Left cardiac atrium (tissue), 4 donors: Measurements from ENCODE around the gene CCL1. TPM values are rescaled to one million over a fixed set of nuclear protein-coding genes. Genes with fewer than 3 reads are reported as not detected.
"Not testable (repeated sequence)": the region's sequence is repeated elsewhere in the genome, so short reads cannot be mapped to it uniquely, and the experiment has no call there.

Experiments
- ATAC-seq, 2 donors: fragments of 200-7000 bp; cut with Tn5 transposase; one replicate each; pipeline ENCODE4 v1.9.1; 2020; ENCODE audit warnings: mild to moderate bottlenecking in 2 of 2, moderate library complexity in 2 of 2
- DNase-seq: peaks from one replicate; pipeline ENCODE4 v3.0.0-alpha.2; 2020
- intact Hi-C, 2 donors: fragments of 100-400 bp; cut with DNase I; formaldehyde crosslinking; loops; one replicate each; pipeline versions ENCODE4 v1.14.1 to v1.15.1; 2022 to 2023
- total RNA-seq, 2 donors: library from RNA; stranded (reverse); fragmentation: NEBNext Ultra II Directional; extraction: Animal tissue kit (Norgen Biotek cat#: 25700); gene quantifications; one replicate each; pipeline ENCODE4 v1.2.1, GENCODE V29; 2021
- donor health status: DM: no; HTN: yes; CAD: no.
- donor health status: DM: no; HTN: yes; CAD: no; lungs with severe emphysema.
- donor health status: DM: yes; HTN: yes; CAD: no.
- donor health status: Dilated cardiomyopathy.

Gene CCL1
- total RNA-seq, 2 donors from 2014 or later: not detected

GRCh38 chr17:34366010-34366409 is 3.0 kb upstream of the CCL1 start:
- intact Hi-C loops: no loop called here
- DNase-seq: no peak

GRCh38 chr17:34365340-34365739 is 2.3 kb upstream of the CCL1 start:
- ATAC-seq (no peak), DNase-seq (no peak)
- intact Hi-C loops: no loop called here

More at GRCh38 chr17:34366010-34366409, 3.0 kb upstream of the CCL1 start:
- ATAC-seq: no peak

DNA sequence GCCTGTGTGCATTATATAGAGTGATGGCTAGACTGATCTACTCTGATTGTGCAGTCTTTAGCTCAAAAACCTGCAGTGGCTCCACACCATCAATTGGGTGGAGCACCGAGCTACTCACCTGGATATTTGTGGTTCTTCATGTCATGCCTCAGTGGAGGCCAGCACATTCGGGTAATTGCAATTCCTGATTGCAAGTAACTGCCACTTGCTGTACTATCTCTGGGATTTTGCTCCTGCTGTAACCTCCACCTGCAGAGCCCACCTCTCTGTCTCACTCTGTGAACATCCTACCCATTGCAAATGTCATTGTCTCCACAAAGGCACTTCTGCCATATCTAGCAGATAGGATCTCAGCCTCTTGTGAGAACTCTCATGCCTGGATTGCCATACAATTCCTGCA is 1.7 kb upstream of the CCL1 start:
- intact Hi-C loops: loop anchor here in 1 of 2 donors (5.0 kb wide), 1 partner anchor 57 kb away; no protein-coding TSS in a partner anchor
- ATAC-seq (no peak), DNase-seq (no peak)

DNA sequence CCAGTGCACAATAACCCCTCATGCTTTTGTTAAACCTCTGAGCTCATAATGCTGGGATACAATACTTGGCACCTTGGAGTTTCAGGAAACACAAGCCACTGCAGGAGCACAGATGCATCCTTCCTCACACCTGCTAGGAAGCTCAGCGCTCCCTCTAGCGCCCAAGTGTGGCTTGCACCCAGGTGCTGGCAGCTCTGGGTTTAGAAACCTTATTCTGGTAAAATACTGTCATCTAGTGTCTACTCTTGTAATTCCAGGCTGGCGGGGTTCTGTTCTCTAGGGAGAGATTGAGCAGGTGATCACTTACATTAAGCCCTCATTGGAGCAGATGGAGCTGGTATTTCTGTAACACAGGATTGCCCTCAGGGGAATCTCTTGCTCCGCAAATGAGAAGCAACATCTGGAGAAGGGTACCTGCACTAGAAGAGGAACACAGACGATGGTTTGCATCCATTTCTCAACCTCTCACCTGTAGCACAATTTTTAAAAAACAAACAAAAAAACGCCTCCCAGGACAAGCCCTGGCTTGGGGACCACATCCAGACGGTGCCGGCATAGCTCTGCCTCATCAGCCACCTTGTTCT is 1.5 kb downstream of the CCL1 start:
- DNase-seq: peak; percentile 90
- peak; percentile 91 to 94 for ATAC-seq
- intact Hi-C loops: loop anchor here (1.0 to 5.0 kb wide), 3 partner anchors 54 to 161 kb away; no protein-coding TSS in a partner anchor

GRCh38 chr17:34360601-34361270 is 2.3 kb downstream of the CCL1 start:
- intact Hi-C loops: loop anchor here in 1 of 2 donors (1.0 to 5.0 kb wide), 2 partner anchors 53 to 160 kb away; no protein-coding TSS in a partner anchor
- DNase-seq (no peak), ATAC-seq (no peak)

DNA sequence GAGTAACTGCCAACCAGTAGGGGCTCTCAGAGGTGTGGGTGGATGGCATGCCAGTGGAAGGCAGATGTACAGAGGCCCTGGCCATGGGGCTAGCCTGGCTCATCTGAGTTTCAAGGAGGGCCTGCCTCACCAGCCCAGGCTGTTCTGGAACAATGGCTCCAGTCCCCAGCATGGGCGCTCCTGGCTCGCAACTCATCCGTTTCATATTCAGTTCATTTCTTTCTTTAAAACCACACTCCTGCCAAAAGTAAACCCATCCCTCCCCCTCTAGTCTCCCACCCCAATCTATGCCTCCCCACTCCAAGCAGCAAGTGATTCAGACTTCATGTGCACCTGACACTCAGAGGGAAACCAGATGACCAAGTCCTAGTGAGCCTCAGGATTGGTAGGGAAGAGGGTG is 4.4 kb downstream of the CCL1 start:
- intact Hi-C loops: no loop called here
- DNase-seq (no peak), ATAC-seq (no peak)

DNA sequence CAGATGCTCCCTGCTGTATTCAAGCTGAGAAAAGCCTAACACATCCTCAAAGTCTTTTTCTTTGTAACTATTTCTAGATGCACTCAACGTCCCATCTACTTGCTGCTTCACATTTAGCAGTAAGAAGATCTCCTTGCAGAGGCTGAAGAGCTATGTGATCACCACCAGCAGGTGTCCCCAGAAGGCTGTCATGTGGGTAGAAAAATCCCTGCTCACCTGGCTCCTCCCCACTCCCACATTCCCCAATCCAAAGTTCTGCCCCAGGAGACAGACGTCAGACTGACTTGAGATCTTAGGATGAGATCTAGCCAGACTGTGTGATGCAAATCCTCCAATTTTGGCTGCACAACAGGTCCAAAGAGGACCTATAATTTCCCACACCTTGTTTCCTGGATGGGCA is 5.6 kb downstream of the CCL1 start:
- ATAC-seq (no peak), DNase-seq (no peak)
- intact Hi-C loops: no loop called here

DNA sequence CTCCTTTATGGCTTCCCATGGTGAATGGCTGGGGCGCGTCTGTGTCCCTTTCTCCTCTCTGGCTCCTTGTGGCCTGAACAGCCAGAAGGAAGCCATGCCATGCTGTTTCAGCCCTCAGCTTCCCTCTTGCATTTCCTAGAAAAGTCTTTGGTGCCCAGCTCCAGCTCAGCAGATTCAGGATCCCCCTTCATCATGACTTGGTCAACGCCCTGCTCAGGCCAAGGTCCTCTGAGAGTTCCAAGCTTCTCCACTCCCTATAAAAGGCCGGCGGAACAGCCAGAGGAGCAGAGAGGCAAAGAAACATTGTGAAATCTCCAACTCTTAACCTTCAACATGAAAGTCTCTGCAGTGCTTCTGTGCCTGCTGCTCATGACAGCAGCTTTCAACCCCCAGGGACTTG is 6.8 kb downstream of the CCL1 start, which contains the start of gene CCL13:
Gene CCL13 (plus strand): TSS at position 287 of the 400 bp plus-strand sequence. CDS start 47 bp downstream, at position 334.
- intact Hi-C loops: no loop called here
- peak in 1 of 2 donors; percentile 34 for ATAC-seq
- DNase-seq: peak; percentile 33

DNA sequence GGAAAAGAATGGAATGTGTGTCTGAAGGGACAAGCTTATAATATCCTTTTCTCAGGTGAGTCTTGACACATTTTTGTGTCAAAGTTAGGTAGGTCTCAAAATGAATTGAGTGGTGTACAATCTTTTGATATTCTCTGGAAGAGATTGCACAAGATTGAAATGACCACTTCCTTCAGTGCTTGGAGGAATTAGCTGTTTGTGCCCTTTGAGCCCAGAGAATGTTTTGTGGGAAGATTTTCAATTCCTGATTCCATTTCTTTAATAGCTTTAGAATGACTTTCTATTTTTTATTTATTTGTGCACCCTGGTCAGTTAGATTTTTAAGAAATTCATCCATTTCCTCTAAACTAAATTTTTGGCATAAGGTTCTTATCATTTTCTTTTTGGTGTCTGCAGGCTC is 8.4 kb downstream of the CCL1 start:
- intact Hi-C loops: no loop called here
- DNase-seq (no peak), ATAC-seq (no peak)

DNA sequence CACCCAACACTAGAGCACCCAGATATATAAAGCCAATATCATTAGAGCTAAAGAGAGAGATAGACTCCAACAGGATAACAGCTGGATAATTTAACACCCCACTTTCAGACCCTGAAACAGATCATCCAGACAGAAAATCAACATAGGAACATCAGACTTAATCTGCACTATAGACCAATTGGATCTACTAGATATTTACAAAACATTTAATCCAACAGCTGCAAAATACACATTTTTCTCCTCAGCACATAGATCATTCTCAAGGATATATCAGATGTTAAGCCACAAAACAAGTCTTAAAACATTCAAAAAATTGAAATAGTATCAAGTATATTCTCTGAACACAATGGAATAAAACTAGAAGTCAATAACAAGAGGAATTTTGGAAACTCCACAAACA is 10.8 kb downstream of the CCL1 start:
- DNase-seq: no peak
- intact Hi-C loops: no loop called here
- ATAC-seq: no peak

DNA sequence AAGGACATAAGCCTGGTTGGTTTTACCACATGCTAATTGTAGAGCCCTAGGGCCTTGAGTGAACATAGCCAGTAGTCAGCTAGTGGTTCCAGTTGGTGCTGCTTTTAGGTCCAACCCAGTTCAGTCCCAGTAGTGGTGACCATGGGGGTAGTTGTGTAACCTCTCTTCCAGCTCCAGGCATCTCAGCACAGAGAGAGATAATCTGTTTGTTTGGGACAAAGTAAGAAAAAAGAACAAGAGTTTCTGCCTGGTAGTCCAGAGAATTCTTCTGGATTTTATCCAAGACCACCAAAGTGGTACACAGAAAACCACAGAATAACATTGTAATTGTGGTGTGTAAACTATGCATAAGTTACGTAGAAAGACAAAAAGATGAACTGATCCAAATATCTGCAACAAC is 11.9 kb downstream of the CCL1 start:
- no peak for DNase-seq
- ATAC-seq: no peak
- intact Hi-C loops: no loop called here

GRCh38 chr17:34349751-34350150 is 13.3 kb downstream of the CCL1 start:
- ATAC-seq (no peak), DNase-seq (no peak)
- intact Hi-C loops: no loop called here

- no peak for DNase-seq
- intact Hi-C loops: no loop called here
- ATAC-seq: no peak
Observed at GRCh38 chr17:34347063-34347462, 16.0 kb downstream of the CCL1 start.

DNA sequence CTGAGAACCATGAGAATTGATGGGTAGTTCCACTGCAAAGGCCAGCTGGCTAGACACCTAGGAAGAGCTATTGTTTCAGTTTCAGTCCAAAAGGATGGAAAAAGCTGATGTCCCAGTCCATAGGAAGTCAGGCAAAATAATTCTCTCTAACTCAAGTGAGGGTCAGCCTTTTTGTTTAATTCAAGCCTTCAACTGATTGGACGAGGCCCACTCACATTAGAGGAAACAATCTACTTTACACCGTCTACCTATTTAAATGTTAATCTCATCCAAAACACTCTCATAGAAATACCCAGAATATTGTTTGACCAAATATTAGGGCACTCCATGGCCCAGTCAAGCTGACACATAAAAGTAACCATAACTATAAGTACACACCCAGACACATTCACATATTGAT is 21.1 kb downstream of the CCL1 start:
- DNase-seq: no peak
- intact Hi-C loops: no loop called here

GRCh38 chr17:34339138-34339770 is 23.8 kb downstream of the CCL1 start:
- ATAC-seq (no peak), DNase-seq (no peak)
- intact Hi-C loops: no loop called here

More for the DNA sequence above, 21.1 kb downstream of the CCL1 start:
- ATAC-seq: no peak

DNA sequence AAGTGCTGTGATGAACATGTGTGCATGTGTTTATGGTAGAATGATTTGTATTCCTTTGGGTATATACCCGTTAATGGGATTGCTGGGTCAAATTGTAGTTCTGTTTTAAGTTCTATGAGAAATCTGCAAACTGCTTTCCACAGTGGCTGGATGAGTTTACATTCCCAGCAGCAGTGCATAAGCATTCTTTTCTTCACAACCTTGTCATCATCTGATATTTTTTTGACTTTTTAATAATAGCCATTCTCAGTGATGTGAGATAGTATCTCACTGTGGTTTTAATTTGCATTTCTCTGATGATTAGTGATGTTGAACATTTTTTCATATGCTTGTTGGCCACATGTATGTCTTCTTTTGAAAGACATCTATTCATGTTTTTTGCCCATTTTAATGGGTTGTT is 25.3 kb downstream of the CCL1 start:
- ATAC-seq (no peak), DNase-seq (no peak)
- intact Hi-C loops: no loop called here

GRCh38 chr17:34327580-34327979 is 35.5 kb downstream of the CCL1 start:
- intact Hi-C loops, ATAC-seq: not testable (repeated sequence)

GRCh38 chr17:34321964-34322363 is 41.1 kb downstream of the CCL1 start:
- DNase-seq: no peak
- intact Hi-C loops: no loop called here
- ATAC-seq: peak; percentile 53 to 58

More at GRCh38 chr17:34327580-34327979, 35.5 kb downstream of the CCL1 start:
- not testable (repeated sequence) for DNase-seq

- DNase-seq (no peak), ATAC-seq (peak; percentile 50 to 62)
- intact Hi-C loops: no loop called here
Observed at GRCh38 chr17:34319039-34319483, 44.0 kb downstream of the CCL1 start, which contains the start of gene CCL8. TSS of gene CCL8 (plus strand) at chr17:34319435. CDS start at chr17:34319502, 67 bp downstream.

DNA sequence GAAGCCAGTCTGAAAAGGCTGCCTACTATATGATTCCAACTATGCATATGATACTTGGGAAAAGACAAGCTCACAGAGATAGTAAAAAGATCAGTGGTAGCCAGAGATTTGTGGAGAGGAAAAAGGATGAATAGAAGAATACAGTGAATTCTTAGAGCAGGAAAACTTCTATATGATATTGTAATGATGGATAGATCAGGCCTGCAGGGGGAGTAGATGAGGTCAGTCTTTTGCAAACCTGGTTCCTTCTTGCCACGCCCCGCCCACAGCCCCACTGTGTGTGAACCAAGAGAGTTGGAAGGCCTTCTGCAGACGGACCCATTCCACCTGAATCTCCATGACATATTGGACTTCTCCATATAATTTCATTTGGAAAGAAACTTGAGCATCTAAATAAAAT is 44.6 kb downstream of the CCL1 start:
- intact Hi-C loops: no loop called here
- ATAC-seq (no peak), DNase-seq (no peak)
